Measurements from ENCODE around the gene TESPA1. TPM values are rescaled to one million over a fixed set of nuclear protein-coding genes. Genes with fewer than 3 reads are reported as not detected.

TESPA1 gene
- total and polyA plus RNA-seq, 9 of the 15 experiments (the other 6 are each of a cell fraction or from before 2014, with no cell fraction given): 0.72 to 7.1 (median 2.4) TPM

GRCh38 chr12:54950071-54950727 lies 34.4 kb downstream of the TESPA1 start:
- no peak for ATAC-seq
- FAIRE-seq: no peak
- in situ Hi-C loops (cut with MboI): no loop called here
- H3K79me2 ChIP-seq (ENCODE audit: control insufficient read depth, insufficient read depth, low read length): no peaks in the 10 kb centered on the region
- intact Hi-C loops (cut with micrococcal nuclease): loop anchor here (10.0 kb wide), 1 partner anchor 345 kb away; no protein-coding TSS in a partner anchor
- no peaks in the 10 kb centered on the region for H3K9me3 ChIP-seq (replicated peaks; ENCODE audit: control insufficient read depth, insufficient read depth, low read depth, low read length)
- H3K27ac ChIP-seq (ENCODE audit: extremely low read depth, low read depth, low read length): no peak overlapping the region
- H3K27me3 ChIP-seq (ENCODE audit: control insufficient read depth in 2 of 2, insufficient read depth in 2 of 2, low read length in 2 of 2): no peaks in the 10 kb centered on the region; a peak in 1 of 5 replicates
- no TSS peak for BruUV-seq (replicated peaks)
- no peaks in the 10 kb centered on the region for H3K36me3 ChIP-seq (ENCODE audit: control insufficient read depth, insufficient read depth, low read length)
- H3K4me2 ChIP-seq (ENCODE audit: insufficient read depth, low read length): no peak overlapping the region
- POLR2A ChIA-PET: interaction anchor here (1.0 kb wide), 1 partner anchor 272 kb away, joined by 3 read pairs; no protein-coding TSS in a partner anchor
- no peak overlapping the region for H3K4me3 ChIP-seq
- no peaks in the 10 kb centered on the region for H3K9me1 ChIP-seq (ENCODE audit: control insufficient read depth, insufficient read depth, low read length)
- 0% methylated on average over 1 of the region's 1 CpG for WGBS (ENCODE audit: insufficient coverage, low coverage, missing lambda C conversion rate)
- CTCF ChIA-PET (ENCODE audit: low intra/inter-chr PET ratio): no interaction called here
- H4K20me1 ChIP-seq (replicated peaks; ENCODE audit: control insufficient read depth, insufficient read depth, low read length): no peaks in the 10 kb centered on the region
- peak; percentile 81 for TF ChIP-seq TFE3 (CRISPR knock-in tag; IDR thresholded peaks at IDR 0.05)
- no peak for TF ChIP-seq HCFC1 (IDR thresholded peaks at IDR 0.05; ENCODE audit: low read depth, low read length)
- TF ChIP-seq RFX5 (IDR thresholded peaks at IDR 0.05; ENCODE audit: low read depth, low read length): no peak
- no peak overlapping the region for H2AFZ ChIP-seq (ENCODE audit: low read depth, low read length)
- DNase-seq (ENCODE audit: extremely low read depth in 1 of 4, low spot score in 3 of 4): no peak
- H3K4me1 ChIP-seq (replicated peaks in 1 of 2; ENCODE audit: control insufficient read depth in 2 of 2, insufficient read depth in 2 of 2, low read length in 2 of 2): no peaks in the 10 kb centered on the region
- H3K9ac ChIP-seq (ENCODE audit: insufficient read depth in 1 of 2, low read depth in 2 of 2, low read length in 2 of 2): no peak overlapping the region
